ENCODE data around the gene ARHGAP44.
"Not testable (repeated sequence)": the region's sequence is repeated elsewhere in the genome, so short reads cannot be mapped to it uniquely, and the experiment has no call there.

The ARHGAP44 gene

DNA sequence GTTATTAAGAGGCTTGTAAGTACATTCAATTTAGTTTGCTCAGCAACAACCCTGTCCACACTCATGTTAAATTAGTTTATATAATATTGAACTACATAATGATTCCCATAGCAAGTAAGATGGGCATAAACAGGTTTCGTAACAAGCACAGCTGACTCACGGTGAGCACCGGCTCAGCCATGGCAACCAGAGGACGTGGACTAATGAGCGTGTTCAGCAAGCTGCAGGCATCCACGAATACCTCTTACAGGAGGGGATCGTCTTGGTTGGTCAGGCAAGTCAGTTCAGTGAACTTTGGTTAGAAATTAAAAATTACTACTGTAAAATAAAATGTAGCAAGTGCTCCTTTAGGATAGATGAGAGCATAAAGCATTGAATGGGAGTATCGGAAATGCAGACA is 170.1 kb downstream of the ARHGAP44 start:
- DNase-seq (ENCODE audit: low read depth in 1 of 2, low spot score in 1 of 2), result no peak

- no peak for DNase-seq (ENCODE audit: low read depth in 1 of 2, low spot score in 1 of 2)
Observed at GRCh38 chr17:12961655-12962054, 172.4 kb downstream of the ARHGAP44 start.

DNA sequence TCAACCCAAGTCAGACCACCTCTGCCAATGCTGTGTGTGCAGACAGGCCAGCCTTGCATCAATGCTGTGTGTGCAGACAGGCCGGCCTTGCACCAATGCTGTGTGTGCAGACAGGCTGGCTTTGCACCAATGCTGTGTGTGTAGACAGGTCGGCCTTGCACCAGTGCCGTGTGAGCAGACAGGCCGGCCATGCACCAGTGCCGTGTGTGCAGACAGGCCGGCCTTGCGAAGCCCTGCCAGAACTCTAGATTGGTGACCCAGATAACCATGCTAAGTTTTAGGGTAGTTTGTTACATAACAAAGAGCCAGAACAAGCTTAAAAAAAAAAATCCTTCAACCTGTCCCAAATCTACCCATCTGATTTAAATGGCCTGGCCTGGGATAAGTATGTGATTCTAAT is 174.2 kb downstream of the ARHGAP44 start:
- DNase-seq (ENCODE audit: low read depth in 1 of 2, low spot score in 1 of 2), result no peak

- DNase-seq (ENCODE audit: low read depth in 1 of 2, low spot score in 1 of 2), result no peak
Observed at GRCh38 chr17:12964162-12964561, 174.9 kb downstream of the ARHGAP44 start.

- DNase-seq (ENCODE audit: low read depth in 1 of 2, low spot score in 1 of 2), result no peak
Observed at GRCh38 chr17:12964840-12965239, 175.5 kb downstream of the ARHGAP44 start.

DNA sequence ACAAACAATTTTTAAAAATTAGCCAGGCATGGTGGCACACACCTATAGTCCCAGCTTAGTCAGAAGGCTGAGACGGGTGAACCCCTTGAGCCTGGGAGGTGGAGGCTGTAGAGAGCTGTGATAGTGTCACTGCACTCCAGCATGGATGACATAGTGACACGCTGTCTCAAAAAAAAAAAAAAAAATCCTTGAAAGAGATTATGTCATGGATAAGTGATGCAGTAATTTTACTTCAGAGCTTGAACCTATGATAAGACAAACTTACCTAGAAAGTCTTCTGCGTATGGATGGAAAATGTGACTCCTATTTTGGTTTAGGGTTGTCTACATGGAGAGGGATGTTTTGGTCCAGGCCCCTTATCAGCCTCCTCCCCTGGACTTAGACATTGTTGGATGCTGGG is 176.7 kb downstream of the ARHGAP44 start:
- no peak for DNase-seq (ENCODE audit: low read depth in 1 of 2, low spot score in 1 of 2)

DNA sequence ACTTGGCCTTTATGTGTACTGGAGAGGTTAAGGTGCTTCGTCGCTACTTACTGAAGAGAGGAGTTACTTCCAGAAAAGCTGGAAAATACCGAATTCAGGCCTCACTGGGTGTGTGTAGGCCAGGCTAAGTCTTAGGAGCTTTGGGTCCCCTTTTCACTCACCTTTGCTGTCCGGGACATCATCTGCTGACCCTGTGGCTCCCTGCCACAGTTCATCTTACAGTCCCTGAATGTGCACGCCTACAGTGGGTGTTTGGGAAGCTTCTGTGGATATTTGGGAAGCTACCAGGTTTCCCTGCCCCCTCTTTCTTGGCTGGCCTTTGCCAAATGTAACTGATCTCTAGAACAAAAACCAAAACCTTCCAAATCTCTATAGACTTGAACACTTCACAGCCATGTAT is 177.1 kb downstream of the ARHGAP44 start:
- DNase-seq (ENCODE audit: low read depth in 1 of 2, low spot score in 1 of 2), result no peak

GRCh38 chr17:12967962-12968361 is 178.7 kb downstream of the ARHGAP44 start:
- no peak for DNase-seq (ENCODE audit: low read depth in 1 of 2, low spot score in 1 of 2)

DNA sequence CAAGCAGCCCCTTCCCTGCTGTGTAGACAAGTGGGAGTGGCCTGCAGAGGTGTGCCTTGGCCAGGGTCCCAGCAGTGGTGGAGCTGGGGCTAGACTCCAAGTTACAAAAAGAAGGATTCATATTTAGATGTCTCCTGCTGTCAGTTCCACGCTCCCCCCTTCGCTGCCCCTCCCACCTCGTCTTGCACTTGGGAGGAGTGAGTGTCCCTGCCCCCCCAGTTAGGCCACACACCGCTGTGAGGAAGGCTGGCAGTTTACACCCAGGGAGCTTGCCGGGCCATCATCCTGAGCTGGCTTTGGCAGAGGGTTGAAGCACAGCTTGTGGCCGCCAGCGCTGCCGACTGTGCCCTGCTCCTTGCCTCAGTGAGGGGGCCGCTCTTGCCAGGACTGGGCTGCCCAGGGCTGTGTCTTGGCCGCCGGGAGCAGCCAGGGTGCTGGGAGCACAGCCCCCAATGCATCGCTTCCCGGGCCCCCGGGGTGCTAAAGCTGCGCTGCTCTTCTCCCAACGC is 184.3 kb downstream of the ARHGAP44 start:
- DNase-seq (ENCODE audit: low read depth in 1 of 2, low spot score in 1 of 2), result no peak

DNA sequence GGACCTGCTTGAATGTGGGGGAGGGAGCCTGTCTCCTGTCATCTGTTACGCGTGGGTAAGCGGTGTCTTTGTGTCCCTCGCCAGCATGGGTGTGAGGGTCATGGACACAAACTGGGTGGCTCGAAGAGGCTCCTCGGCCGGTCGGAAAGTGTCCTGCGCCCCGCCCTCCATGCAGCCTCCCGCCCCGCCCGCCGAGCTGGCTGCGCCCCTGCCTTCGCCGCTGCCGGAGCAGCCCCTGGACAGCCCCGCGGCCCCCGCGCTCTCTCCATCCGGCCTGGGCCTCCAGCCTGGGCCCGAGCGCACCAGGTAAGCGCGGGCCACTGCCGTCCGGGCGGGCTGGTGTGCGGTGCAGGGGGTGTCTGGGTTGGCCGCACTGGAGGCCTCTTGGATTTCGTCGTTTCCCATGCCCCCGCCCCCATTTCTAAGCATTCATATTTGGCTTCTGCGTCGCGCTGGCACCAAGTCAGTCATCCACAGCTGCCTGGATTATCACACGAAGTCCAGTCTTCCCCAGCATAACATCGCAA is 184.8 kb downstream of the ARHGAP44 start:
- no peak for DNase-seq (ENCODE audit: low read depth in 1 of 2, low spot score in 1 of 2)

- DNase-seq (ENCODE audit: low read depth in 1 of 2, low spot score in 1 of 2), result no peak
Observed at GRCh38 chr17:12977008-12977751, 187.9 kb downstream of the ARHGAP44 start.

GRCh38 chr17:12978787-12979186 is 189.5 kb downstream of the ARHGAP44 start:
- DNase-seq (ENCODE audit: low read depth in 1 of 2, low spot score in 1 of 2), result not testable (repeated sequence)

DNA sequence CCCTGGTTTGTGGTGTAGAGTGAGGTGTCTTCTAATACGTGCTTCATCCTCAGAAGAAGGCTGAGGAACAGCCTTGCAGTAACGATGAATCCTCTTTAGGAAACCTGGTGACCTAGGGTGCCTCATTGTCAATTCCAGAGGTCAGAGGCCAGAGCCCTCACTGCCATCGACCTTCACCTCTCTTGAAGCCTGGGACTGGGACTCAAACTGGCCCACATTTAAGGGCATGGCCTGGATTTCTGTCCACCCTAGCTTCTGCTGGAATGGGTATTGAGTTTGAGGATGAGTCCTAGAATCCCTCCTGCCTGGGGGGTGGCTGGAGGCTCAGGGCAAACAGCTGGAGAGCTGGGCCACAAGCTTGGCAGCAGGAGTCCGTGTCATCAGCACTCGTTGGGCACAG is 189.9 kb downstream of the ARHGAP44 start:
- DNase-seq (ENCODE audit: low read depth in 1 of 2, low spot score in 1 of 2), result no peak

- no peak for DNase-seq (ENCODE audit: low read depth in 1 of 2, low spot score in 1 of 2)
Observed at GRCh38 chr17:12979826-12980500, 190.7 kb downstream of the ARHGAP44 start.

DNA sequence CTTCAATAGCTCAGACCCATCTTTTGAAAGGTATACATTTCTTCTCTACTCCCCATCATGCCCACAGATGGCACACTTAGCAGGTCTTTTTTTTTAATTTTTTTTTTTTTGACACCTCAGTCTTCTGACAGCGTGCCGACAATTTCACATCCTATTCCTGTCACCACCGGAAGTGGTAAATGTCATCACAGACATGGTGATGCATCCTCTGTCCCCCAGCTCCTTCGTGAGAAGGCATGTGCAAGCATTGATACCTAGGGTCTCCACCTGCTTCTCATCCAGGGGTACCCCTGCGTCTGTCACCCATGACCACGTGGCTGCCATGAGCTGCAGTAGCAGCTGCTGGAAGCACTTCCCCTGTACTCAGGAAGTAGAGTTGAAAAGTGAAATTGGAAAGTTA is 192.9 kb downstream of the ARHGAP44 start:
- no peak for DNase-seq (ENCODE audit: low read depth in 1 of 2, low spot score in 1 of 2)

DNA sequence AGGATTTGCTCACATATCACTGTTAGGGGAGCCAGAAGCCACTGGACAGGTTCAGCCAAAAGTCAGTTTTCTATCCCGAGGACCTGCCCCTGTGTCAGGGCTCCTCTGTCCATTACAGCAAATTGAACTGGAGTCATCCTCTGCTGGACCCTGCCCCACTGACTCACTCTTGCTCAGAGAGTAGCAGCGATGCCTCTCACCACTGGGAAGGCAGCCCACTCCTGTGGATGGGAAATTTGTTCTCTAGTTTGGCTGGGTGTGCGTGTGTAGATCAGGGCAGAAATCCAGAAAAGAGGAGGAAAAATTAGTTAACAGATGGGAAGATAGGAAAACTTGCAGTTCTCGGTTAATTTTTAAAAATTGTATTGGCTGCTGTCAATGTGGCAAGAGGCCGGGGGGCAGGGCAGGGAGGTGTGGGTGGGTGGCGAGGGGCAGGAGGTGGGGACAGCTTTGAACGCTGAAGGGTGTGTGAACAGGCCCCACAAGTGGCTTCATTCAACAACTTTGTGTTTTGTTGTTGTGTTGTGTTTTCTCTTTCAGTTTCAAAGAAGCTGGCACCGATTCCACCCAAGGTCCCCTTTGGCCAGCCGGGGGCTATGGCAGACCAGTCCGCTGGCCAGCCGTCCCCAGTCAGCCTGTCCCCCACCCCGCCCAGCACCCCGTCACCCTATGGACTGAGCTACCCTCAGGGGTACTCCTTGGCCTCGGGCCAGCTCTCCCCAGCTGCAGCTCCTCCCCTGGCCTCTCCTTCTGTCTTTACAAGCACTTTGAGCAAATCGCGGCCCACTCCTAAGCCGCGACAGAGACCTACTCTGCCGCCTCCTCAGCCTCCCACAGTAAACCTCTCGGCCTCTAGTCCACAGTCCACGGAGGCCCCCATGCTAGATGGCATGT is 194.9 kb downstream of the ARHGAP44 start:
- no peak for DNase-seq (ENCODE audit: low read depth in 1 of 2, low spot score in 1 of 2)

GRCh38 chr17:12985431-12986293 is 196.4 kb downstream of the ARHGAP44 start:
- no peak for DNase-seq (ENCODE audit: low read depth in 1 of 2, low spot score in 1 of 2)

- no peak for DNase-seq (ENCODE audit: low read depth in 1 of 2, low spot score in 1 of 2)
Observed at GRCh38 chr17:12987120-12987519, 197.8 kb downstream of the ARHGAP44 start.

- DNase-seq (ENCODE audit: low read depth in 1 of 2, low spot score in 1 of 2), result no peak
Observed at GRCh38 chr17:12990041-12990808, 200.9 kb downstream of the ARHGAP44 start.

- DNase-seq (ENCODE audit: low read depth in 1 of 2, low spot score in 1 of 2), result no peak
Observed at GRCh38 chr17:12990926-12991325, 201.6 kb downstream of the ARHGAP44 start.
